ENCODE data around the gene RALGAPA2. TPM values are rescaled to one million over a fixed set of nuclear protein-coding genes. Genes with fewer than 3 reads are reported as not detected.

Gene RALGAPA2
- total and polyA plus RNA-seq, 2 of the 13 experiments (the other 11 are each of a cell fraction or from before 2014, with no cell fraction given), result 13.8 to 17.7 TPM

GRCh38 chr20:20548527-20549266 lies 163.7 kb downstream of the RALGAPA2 start (continued):
- TF ChIP-seq KIAA2018 (CRISPR knock-in tag; IDR thresholded peaks at IDR 0.05; ENCODE audit: borderline replicate concordance) (peak; percentile 76; the same call in 1 of the 2 replicates), ZBTB7A (CRISPR knock-in tag; IDR thresholded peaks at IDR 0.05) (no peak), ZNF784 (CRISPR knock-in tag; IDR thresholded peaks at IDR 0.05; ENCODE audit: borderline replicate concordance) (0 out of 2 replicates have a peak, but pooled peaks have one; percentile 34), CBX5 (CRISPR knock-in tag; IDR thresholded peaks at IDR 0.05; ENCODE audit: borderline replicate concordance) (peak; percentile 57; the same call in 1 of the 2 replicates), GZF1 (CRISPR knock-in tag; IDR thresholded peaks at IDR 0.05) (peak; percentile 79), NRL (CRISPR knock-in tag; IDR thresholded peaks at IDR 0.05; ENCODE audit: borderline replicate concordance) (no peak), HNRNPUL1 (IDR thresholded peaks at IDR 0.05; ENCODE audit: low read depth, low read length) (peak; percentile 86), RFXANK (CRISPR knock-in tag; IDR thresholded peaks at IDR 0.05) (0 out of 2 replicates have a peak, but pooled peaks have one; percentile 30), SAP130 (CRISPR knock-in tag; IDR thresholded peaks at IDR 0.05; ENCODE audit: low read depth) (peak; percentile 52), ZNF317 (CRISPR knock-in tag; IDR thresholded peaks at IDR 0.05) (peak; percentile 82), SRF (IDR thresholded peaks at IDR 0.05; ENCODE audit: low read depth, low read length) (0 out of 2 replicates have a peak, but pooled peaks have one; percentile 18), ONECUT2 (CRISPR knock-in tag; IDR thresholded peaks at IDR 0.05) (peak; percentile 25; the same call in 1 of the 2 replicates), XRCC5 (optimal IDR thresholded peaks at IDR 0.05; ENCODE audit: low read length) (peak; percentile 43), ISL2 (CRISPR knock-in tag; IDR thresholded peaks at IDR 0.05) (peak; percentile 87), ZNF614 (CRISPR knock-in tag; IDR thresholded peaks at IDR 0.05; ENCODE audit: borderline replicate concordance) (peak; percentile 79), SOX5 (CRISPR knock-in tag; IDR thresholded peaks at IDR 0.05; ENCODE audit: borderline replicate concordance) (peak; percentile 69), CEBPB (IDR thresholded peaks at IDR 0.05; ENCODE audit: borderline replicate concordance, low read depth, low read length) (peak; percentile 95), HMGXB4 (CRISPR knock-in tag; IDR thresholded peaks at IDR 0.05; ENCODE audit: borderline replicate concordance in 1 of 2, low read depth in 1 of 2) (0 out of 4 replicates have a peak, but pooled peaks of 1 of the 2 experiments have one; percentile 39)

All from HepG2 (cell line).